GM20000 (cell line): ENCODE data around the gene RFX2.
A peak's percentile ranks its signal among the peaks of the same experiment; 100 is the strongest.

Experiments
- DNase-seq: peaks from one replicate; pipeline ENCODE4 v3.0.0; 2012; ENCODE audit warnings: low spot score
- CTCF ChIP-seq: IDR thresholded peaks from 2 replicates; pipeline ENCODE4 v1.5.1; 2012; ENCODE audit warnings: mild to moderate bottlenecking, control low read depth; ENCODE audit errors: extremely low read depth, missing control alignments

RFX2 gene

GRCh38 chr19:6048348-6048747 lies 62.0 kb downstream of the RFX2 start:
- no peak for TF ChIP-seq CTCF
- DNase-seq = peak; percentile 40

GRCh38 chr19:6047741-6048251 lies 62.5 kb downstream of the RFX2 start:
- peak; percentile 64 for DNase-seq
- peak; percentile 45 for TF ChIP-seq CTCF

- DNase-seq = no peak
- TF ChIP-seq CTCF = no peak
Observed at GRCh38 chr19:6047256-6047655, 63.0 kb downstream of the RFX2 start.

- TF ChIP-seq CTCF = no peak
- DNase-seq = no peak
Observed at GRCh38 chr19:6045108-6045507, 65.2 kb downstream of the RFX2 start.

- no peak for TF ChIP-seq CTCF
Observed at GRCh38 chr19:6044056-6044805, 66.1 kb downstream of the RFX2 start.

GRCh38 chr19:6042776-6043726 lies 67.2 kb downstream of the RFX2 start:
- TF ChIP-seq CTCF = no peak
- no peak for DNase-seq

More at GRCh38 chr19:6044056-6044805, 66.1 kb downstream of the RFX2 start:
- DNase-seq = no peak

- no peak for DNase-seq
- TF ChIP-seq CTCF = no peak
Observed at GRCh38 chr19:6041991-6042481, 68.3 kb downstream of the RFX2 start.
